GM18520 (cell line): ENCODE results near the gene SMURF1.

Experiments used
- ATAC-seq: cut with Tn5 transposase; IDR thresholded peaks from one replicate; pipeline ENCODE4 v1.9.1; 2021; ENCODE audit not compliant: unreplicated experiment

The SMURF1 gene

GRCh38 chr7:99098824-99099498 is 44.9 kb downstream of the SMURF1 start:
- no peak for ATAC-seq

DNA sequence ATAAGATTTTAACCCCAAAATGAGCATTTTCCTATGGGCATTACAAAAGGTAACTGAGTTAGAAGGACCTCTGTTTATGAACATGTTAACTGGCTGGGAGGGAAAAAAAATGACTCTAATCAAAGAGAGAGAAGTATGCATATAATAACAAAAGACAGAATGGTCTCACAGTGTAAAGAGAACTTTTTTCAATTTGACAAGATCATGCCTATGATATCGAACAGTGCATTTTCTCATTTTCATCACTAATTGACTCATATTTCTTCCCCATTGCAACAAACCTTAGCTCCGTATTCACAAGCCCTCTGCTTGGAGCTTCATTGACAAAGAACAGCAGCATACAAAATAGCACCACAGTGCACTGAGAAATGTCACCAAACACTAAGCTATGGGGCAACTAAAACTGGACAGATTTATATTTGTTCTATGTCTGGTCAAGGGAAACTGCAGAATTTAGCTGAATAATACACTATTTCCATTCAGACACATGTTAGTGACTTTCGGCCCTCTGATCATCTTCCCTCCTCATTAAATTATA is 45.6 kb downstream of the SMURF1 start:
- ATAC-seq: no peak

- ATAC-seq: no peak
Measured at GRCh38 chr7:99097730-99098129, 46.2 kb downstream of the SMURF1 start.

GRCh38 chr7:99096124-99096887 is 47.6 kb downstream of the SMURF1 start:
- no peak for ATAC-seq

- no peak for ATAC-seq
Measured at GRCh38 chr7:99095698-99096097, 48.2 kb downstream of the SMURF1 start.

- no peak for ATAC-seq
Measured at GRCh38 chr7:99094401-99094800, 49.5 kb downstream of the SMURF1 start.

GRCh38 chr7:99092064-99092720 is 51.7 kb downstream of the SMURF1 start:
- ATAC-seq: no peak

DNA sequence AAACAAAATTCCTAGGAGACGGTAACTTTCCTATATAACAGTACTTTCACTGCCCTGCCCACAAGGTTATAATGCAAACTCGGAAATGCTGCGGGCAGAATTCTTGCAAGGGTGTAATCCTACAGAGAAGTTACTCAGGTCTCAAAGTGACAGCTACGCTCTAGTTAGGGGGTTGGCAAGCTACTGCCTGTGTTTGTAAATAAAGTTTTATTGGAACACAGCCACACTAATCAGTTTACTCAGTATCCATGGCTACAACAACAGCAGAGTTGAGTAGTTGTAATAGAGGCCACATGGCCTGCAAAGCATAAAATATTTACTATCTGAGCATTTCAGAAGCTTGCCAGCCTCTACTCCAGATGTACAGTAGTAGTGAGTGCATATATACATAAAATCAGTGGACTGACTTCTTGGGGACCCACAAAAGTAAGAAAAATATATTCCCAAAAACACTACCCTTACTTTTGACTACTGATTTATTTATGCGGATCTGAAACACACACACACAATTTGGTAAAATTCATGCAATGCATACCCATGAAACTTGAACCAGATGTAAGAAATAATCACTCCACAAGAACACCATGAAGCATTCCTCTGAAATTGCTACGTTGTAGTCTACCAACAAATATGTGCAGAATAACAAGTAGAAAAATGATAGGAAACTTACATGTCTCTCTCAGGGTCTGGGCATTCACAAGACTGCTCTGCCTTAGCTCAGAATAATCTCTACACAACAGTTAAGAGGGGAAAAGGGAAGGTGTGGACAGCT is 53.0 kb downstream of the SMURF1 start:
- ATAC-seq: no peak

- no peak for ATAC-seq
Measured at GRCh38 chr7:99089914-99090629, 53.8 kb downstream of the SMURF1 start.

DNA sequence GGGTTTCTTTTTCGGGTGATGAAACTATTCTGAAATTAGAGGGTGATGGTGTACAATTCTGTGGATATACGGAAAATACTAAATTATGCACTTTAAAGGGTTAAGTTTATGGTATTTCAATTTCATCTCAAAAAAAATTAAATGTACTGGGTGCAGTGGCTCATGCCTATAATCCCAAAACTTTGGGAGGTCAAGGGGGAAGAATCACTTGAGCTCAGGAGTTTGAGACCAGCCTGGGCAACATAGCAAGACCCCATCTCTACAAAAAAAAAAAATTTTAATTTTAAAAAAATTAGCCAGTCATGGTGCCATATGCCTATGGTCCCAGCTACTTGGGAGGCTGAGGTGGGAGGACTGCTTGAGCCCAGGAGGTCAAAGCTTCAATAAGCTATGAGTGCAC is 57.0 kb downstream of the SMURF1 start:
- no peak for ATAC-seq

GRCh38 chr7:99086532-99086931 is 57.4 kb downstream of the SMURF1 start:
- ATAC-seq: no peak

DNA sequence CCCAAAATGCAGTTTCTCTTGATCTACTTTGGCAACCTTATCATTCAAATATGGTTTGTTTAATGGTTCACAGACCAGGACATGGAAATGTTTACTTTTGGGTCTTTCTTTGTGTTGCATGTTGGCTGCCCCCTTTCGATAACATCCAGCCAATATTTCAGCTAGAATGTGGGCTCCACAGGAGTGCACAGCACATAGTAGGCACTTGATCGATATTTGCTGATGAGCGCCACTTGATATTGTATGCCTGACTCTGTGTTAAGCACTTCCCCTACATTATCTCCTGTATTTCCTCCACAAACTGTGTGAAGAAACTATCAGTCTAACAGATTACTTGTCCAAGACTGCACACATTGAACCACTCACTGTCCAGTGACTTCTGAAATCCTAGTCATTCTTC is 60.2 kb downstream of the SMURF1 start:
- ATAC-seq: no peak

GRCh38 chr7:99083068-99083651 is 60.7 kb downstream of the SMURF1 start:
- no peak for ATAC-seq

- ATAC-seq: no peak
Measured at GRCh38 chr7:99080679-99081078, 63.2 kb downstream of the SMURF1 start.

DNA sequence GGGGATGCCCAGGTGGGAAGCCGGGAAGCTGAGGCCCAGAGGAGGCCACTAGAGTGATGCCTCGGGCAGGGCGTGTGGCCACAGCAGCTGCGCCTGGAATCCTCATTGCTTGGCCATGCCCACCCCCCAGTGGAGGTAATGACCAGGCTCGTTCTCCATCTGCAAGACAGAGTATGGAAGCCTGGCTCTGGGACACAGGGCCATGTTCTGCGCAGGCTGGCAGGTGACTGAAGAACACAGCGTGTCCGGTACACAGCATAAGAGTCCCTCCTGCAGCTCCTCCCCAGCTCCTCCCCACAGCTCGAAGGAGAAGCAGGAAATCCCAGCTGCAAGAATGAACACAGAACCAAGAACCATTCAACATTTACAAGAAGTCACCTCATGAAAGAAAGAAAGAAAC is 64.8 kb downstream of the SMURF1 start:
- ATAC-seq: no peak

DNA sequence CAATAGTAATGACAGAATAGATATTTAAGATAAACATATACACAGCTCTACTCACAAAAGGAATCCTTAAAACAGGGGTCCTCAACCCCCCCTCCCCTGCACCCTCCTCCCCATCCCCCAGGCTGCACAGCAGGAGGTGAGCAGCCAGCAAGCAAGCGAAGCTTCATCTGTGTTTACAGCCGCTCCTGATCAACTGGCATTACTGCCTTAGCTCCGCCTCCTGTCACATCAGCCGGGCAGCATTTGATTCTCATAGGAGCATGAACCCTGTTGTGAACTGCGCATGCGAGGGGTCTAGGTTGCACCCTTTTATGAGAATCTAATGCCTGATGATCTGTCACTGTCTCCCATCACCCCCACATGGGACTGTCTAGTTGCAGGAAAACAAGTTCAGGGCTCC is 65.5 kb downstream of the SMURF1 start:
- ATAC-seq: no peak

- ATAC-seq: no peak
Measured at GRCh38 chr7:99076615-99077014, 67.3 kb downstream of the SMURF1 start.

- no peak for ATAC-seq
Measured at GRCh38 chr7:99073839-99074446, 70.0 kb downstream of the SMURF1 start.

- no peak for ATAC-seq
Measured at GRCh38 chr7:99072126-99072525, 71.8 kb downstream of the SMURF1 start.

DNA sequence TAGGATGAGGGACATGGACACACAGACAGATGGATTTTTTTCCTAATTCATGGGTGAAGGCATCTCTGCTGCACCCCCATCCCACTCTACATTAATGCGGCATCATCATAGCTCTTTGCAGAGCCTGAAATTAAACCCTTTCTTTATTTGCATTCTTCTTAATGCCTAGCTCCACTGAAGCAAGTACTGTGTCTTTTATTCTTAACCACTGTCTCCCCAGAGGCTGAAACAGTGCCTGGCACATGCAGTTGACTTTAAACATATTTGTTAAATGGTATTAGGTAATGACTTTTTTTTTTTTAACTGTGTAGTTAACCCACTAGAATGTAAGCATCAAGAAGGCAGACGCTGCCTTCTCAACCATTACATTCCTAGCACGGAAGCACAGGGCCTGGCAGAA is 73.5 kb downstream of the SMURF1 start:
- no peak for ATAC-seq
